Omental fat pad (tissue), 4 donors: ENCODE results near the gene KRTAP2-2. TPM values are rescaled to one million over a fixed set of nuclear protein-coding genes. Genes with fewer than 3 reads are reported as not detected.
"Not testable (repeated sequence)": the region's sequence is repeated elsewhere in the genome, so short reads cannot be mapped to it uniquely, and the experiment has no call there.

Experiments used
- ATAC-seq: fragments of 150-250 bp; one replicate; pipeline ENCODE4 v1.9.1; 2016; ENCODE audit warnings: mild to moderate bottlenecking, moderate library complexity; ENCODE audit not compliant: low FRiP score
- DNase-seq: peaks from one replicate; pipeline ENCODE4 v3.0.0-alpha.2; 2019; ENCODE audit warnings: low spot score
- total RNA-seq, 4 donors: library from RNA; depleted of rRNA; stranded (reverse); fragments of >200 nt; gene quantifications; one replicate each; pipeline ENCODE4 v1.1.0, GENCODE V29; 2016
- TF ChIP-seq, protein P1 (sequence below), 3 donors: fragments of 450-650 bp; IDR thresholded peaks; one replicate each; pipeline ENCODE4 v1.5.1; 2016 to 2017; ENCODE audit warnings: antibody characterized with exemption in 3 of 3, mild to moderate bottlenecking in 3 of 3, moderate library complexity in 2 of 3

The KRTAP2-2 gene
- total RNA-seq, 4 donors from 2014 or later: not detected

- DNase-seq (no peak), ATAC-seq (no peak)
- TF ChIP-seq, protein P1, sequence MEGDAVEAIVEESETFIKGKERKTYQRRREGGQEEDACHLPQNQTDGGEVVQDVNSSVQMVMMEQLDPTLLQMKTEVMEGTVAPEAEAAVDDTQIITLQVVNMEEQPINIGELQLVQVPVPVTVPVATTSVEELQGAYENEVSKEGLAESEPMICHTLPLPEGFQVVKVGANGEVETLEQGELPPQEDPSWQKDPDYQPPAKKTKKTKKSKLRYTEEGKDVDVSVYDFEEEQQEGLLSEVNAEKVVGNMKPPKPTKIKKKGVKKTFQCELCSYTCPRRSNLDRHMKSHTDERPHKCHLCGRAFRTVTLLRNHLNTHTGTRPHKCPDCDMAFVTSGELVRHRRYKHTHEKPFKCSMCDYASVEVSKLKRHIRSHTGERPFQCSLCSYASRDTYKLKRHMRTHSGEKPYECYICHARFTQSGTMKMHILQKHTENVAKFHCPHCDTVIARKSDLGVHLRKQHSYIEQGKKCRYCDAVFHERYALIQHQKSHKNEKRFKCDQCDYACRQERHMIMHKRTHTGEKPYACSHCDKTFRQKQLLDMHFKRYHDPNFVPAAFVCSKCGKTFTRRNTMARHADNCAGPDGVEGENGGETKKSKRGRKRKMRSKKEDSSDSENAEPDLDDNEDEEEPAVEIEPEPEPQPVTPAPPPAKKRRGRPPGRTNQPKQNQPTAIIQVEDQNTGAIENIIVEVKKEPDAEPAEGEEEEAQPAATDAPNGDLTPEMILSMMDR (IDR thresholded peaks at IDR 0.05): no peak
Measured at GRCh38 chr17:41058741-41059140, 3.7 kb upstream of the KRTAP2-2 start.

DNA sequence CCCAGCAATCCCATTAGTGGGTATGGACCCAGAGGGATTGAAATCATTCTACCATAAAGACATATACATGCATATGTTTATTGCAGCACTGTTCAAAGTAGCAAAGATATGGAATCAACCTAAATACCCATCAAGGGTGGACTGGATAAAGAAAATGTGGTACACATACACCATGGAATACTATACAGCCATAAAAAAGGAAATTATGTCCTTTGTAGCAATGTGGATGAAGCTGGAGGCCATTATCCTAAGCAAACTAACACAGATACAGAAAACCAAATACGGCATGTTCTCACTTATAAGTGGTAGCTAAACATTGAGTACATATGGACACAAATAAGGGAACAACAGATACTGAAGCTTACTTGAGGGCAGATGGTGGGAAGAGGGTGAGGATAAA is 2.5 kb upstream of the KRTAP2-2 start:
- ATAC-seq (no peak), DNase-seq (no peak)
- TF ChIP-seq, protein P1 (IDR thresholded peaks at IDR 0.05): no peak

DNA sequence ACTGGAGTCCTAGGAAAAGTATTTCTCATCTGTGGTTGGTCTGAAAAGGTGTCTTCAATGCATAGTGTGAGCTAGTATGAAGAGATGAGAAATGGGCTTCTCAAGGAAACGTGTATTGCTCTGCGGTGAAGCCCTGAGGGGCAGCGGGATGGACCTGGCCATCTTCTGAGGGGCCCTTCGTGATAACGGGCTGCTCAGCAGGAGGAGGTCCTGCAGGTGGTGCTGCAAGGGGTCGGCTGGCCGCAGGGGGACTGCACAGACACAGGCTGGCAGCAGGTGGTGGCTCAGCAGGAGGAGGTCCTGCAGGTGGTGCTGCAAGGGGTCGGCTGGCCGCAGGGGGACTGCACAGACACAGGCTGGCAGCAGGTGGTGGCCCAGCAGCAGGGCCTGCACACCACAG is 474 bp downstream of the KRTAP2-2 start:
- ATAC-seq, DNase-seq: not testable (repeated sequence)

GRCh38 chr17:41054025-41054424 is 1.0 kb downstream of the KRTAP2-2 start:
- TF ChIP-seq, protein P1 (IDR thresholded peaks at IDR 0.05): no peak
- no peak for DNase-seq
- ATAC-seq: no peak

DNA sequence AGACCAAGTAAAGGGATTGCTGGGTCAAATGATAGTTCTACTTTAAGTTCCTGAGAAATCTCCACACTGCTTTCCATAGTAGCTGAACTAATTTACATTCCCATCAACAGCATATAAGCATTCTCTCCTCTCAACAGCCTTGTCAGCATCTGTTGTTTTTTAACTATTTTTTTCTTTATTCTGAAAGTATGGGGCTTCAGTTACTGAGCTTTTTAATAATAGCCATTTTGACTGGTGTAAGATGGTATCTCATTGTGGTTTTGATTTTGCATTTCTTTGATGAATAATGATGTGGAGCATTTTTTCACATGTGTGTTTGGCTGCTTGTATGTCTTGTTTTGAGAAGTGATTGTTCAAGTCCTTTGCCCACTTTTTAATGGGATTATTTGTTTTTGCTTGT is 2.5 kb downstream of the KRTAP2-2 start:
- TF ChIP-seq, protein P1 (IDR thresholded peaks at IDR 0.05): no peak
- ATAC-seq (no peak), DNase-seq (no peak)

DNA sequence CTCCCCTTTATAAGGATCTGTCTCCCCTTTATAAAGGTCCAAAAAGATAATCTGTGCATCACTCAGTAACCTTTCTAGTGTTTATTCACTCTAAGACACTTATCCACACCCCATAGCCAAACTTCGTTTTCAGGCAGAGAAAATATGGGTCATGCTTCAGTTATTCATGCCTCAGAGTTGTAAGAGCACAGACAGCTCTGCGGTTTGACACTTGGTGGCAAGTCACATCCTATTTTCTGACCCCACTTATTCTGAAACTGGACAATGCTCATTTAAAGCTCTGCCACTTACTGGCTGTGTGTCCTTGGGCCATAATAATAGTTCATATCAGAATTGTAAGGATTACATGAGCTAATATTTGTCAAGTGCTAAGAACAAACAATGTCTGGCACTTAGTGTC is 5.9 kb downstream of the KRTAP2-2 start:
- ATAC-seq: no peak
- TF ChIP-seq, protein P1 (IDR thresholded peaks at IDR 0.05): no peak

DNA sequence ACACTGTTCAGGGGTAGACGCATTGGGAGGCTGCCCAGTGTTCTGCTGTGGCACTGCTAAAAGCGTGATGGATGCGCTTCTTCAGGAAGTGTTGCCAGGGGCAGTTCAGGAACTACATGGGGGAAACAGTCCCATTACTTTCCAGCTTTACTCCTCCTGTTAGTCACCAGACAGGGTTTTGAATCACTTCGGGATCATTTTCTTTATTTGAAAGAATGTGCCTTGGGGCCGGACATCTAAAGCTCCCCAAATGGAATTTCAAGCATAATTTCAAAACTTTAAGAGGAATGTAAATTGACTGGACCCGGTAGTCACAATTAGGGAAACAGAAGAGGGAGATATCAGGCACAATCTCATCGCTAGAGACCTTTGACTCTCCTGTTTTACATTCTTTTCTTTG is 6.6 kb downstream of the KRTAP2-2 start:
- ATAC-seq (no peak), DNase-seq (no peak)
- TF ChIP-seq, protein P1 (IDR thresholded peaks at IDR 0.05): no peak

More for the DNA sequence above, 5.9 kb downstream of the KRTAP2-2 start:
- no peak for DNase-seq

GRCh38 chr17:41046735-41047465 is 8.1 kb downstream of the KRTAP2-2 start, which contains the start of gene KRTAP2-1:
Gene KRTAP2-1 (minus strand): TSS chr17:41047316. CDS start chr17:41047267, 49 bp downstream.
- ATAC-seq, DNase-seq: not testable (repeated sequence)
